ENCODE results near the gene CDH4. TPM values are rescaled to one million over a fixed set of nuclear protein-coding genes. Genes with fewer than 3 reads are reported as not detected.

CDH4 gene
- total RNA-seq, 2 donors from 2014 or later = not detected

DNA sequence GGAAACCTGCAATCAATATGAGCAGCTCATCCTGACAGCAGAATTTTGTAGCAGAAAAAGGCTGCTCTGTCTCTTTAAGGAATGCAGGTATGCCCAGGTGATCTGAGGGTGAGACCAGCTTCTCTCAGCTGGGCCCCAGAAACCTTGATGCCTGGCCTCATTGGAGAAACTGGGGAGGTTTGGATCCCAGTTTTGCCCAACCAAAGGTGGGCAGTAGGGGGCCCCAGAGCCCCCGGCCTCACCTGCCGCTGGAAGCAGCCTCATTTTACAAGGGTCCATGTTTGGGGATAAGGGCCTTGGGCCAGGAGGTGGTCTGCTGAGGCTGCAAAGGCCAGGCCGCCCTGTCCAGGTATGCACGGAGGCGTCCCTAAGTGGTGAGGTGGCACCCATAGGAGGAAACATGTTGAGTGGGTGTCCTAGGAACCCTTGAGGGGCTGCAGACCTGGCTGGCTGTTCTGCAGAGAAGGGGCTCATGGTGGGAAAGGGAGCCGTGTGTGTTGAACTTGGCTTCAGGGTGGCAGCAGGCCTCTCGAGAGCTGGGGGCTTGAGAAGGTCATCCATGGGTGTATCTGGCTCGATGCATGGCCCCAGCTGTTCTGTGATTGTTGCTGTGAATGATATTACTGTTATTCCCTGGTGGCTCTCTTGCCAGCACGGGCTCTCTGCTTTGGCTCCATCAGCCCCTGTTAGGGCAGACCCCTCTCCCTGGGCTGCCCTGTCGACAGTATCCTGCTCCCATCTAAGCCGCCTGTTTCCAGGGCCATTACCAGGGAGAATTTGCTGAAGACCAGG is 208.4 kb downstream of the CDH4 start:
- Histone ChIP-seq H3K36me3 (no peaks in the 10 kb centered on the region), H3K27ac (no peak overlapping the region), H3K27me3 (replicated peaks; ENCODE audit: insufficient read depth) (no peaks in the 10 kb centered on the region), H3K9me3 (no peaks in the 10 kb centered on the region), H3K4me1 (ENCODE audit: control insufficient read depth in 1 of 2, low read depth in 2 of 2) (no peaks in the 10 kb centered on the region), H3K4me3 (no peak overlapping the region)
- TF ChIP-seq, protein P1, sequence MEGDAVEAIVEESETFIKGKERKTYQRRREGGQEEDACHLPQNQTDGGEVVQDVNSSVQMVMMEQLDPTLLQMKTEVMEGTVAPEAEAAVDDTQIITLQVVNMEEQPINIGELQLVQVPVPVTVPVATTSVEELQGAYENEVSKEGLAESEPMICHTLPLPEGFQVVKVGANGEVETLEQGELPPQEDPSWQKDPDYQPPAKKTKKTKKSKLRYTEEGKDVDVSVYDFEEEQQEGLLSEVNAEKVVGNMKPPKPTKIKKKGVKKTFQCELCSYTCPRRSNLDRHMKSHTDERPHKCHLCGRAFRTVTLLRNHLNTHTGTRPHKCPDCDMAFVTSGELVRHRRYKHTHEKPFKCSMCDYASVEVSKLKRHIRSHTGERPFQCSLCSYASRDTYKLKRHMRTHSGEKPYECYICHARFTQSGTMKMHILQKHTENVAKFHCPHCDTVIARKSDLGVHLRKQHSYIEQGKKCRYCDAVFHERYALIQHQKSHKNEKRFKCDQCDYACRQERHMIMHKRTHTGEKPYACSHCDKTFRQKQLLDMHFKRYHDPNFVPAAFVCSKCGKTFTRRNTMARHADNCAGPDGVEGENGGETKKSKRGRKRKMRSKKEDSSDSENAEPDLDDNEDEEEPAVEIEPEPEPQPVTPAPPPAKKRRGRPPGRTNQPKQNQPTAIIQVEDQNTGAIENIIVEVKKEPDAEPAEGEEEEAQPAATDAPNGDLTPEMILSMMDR (IDR thresholded peaks at IDR 0.05) = no peak
- DNase-seq (ENCODE audit: low spot score) = no peak
- no peak for ATAC-seq (ENCODE audit: insufficient number of reproducible peaks, low FRiP score, low read depth)

DNA sequence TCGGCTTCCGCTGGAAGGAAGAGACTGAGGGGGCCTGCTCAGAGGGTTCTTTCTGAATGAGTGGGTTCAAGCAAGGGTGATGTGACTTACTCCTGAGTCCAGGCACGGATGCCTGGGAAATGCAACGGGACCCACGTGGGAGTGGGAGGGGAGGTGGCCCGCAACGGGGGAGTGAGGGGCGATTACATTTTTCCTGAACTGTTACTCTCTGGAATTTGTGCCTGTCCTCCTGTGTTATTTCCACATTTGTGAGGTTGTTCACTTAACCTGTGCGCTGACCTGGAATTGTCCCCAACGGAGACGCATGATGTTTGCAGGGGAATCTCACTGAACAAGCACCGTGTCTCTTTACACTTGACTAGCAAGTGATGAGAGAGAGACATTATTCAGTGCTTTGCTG is 209.4 kb downstream of the CDH4 start:
- no peak for DNase-seq (ENCODE audit: low spot score)
- Histone ChIP-seq H3K27ac (no peak overlapping the region), H3K27me3 (replicated peaks; ENCODE audit: insufficient read depth) (no peaks in the 10 kb centered on the region), H3K9me3 (no peaks in the 10 kb centered on the region), H3K36me3 (no peaks in the 10 kb centered on the region), H3K4me1 (ENCODE audit: control insufficient read depth in 1 of 2, low read depth in 2 of 2) (no peaks in the 10 kb centered on the region), H3K4me3 (no peak overlapping the region)
- ATAC-seq (ENCODE audit: insufficient number of reproducible peaks, low FRiP score, low read depth) = no peak
- TF ChIP-seq, protein P1 (IDR thresholded peaks at IDR 0.05) = no peak

DNA sequence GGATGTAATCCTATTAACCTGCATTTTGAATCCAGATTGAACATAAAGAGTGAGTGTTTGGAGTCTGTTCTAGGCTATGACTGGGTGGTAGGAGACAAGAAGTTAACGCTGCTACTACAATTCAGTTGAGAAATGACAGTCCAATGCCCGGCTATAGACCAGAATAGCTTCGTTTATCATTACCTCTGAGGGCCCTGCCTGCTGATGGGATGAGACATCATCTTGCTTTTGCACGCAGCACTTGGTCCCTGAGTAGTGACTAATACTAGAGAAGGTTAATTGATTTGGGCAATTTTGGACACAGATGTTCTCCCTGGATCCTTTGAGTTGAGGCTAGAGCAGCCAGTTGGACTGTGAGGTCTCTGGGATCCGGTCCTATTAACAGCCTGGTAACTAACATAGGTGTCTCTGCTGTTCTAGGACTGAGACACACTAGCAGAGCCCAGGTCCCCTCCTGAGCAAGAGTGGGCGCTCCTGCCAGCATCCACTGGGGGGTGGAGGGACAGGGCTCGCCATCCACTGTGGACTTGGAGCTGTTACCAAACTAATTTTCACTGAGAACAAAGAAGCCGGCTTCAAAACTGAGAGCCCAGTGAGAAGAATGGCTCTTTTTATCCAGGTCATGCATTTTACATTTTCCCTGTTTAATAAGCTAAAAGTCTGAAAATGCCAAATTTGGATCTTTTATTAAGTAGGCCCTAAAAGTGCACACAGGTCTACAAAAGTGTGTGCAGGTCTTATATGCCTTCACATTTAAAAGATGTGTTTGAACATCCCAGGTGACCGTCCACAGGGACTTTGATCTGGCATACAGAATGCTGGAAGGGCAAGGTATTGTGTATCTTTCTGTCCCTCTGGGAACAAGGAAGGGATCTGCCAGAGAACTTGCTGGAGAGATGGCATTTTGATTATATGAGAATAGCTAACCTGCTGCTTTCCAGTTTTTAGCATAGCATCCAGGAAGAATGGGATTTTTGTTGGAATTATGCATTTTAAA is 212.5 kb downstream of the CDH4 start:
- Histone ChIP-seq H3K27ac (no peak overlapping the region), H3K36me3 (no peaks in the 10 kb centered on the region), H3K4me1 (ENCODE audit: control insufficient read depth in 1 of 2, low read depth in 2 of 2) (no peaks in the 10 kb centered on the region), H3K4me3 (no peak overlapping the region), H3K27me3 (replicated peaks; ENCODE audit: insufficient read depth) (no peaks in the 10 kb centered on the region), H3K9me3 (peaks cover 2% of the 10 kb centered on the region)
- no peak for DNase-seq (ENCODE audit: low spot score)
- ATAC-seq (ENCODE audit: insufficient number of reproducible peaks, low FRiP score, low read depth) = no peak
- TF ChIP-seq, protein P1 (IDR thresholded peaks at IDR 0.05) = no peak

DNA sequence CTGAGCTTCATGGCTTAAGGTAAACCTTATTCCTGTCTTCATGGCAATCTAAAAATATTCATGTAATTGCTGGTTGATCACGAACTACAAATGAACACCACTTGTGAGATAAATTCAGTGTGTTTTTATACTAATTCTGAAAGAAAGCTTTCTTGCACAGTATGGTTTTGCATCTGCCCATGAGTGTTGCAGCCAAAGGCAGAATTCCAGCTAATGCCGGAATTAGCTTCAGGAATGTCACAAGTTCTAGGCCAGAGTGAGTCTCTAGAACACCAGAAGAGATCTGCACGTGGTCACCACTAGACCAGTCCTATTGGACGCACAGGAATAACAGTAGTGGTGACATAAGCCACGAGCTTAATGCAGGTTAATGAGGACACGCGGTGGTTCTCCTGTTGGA is 223.7 kb downstream of the CDH4 start:
- H3K27me3 ChIP-seq (replicated peaks; ENCODE audit: insufficient read depth) = no peaks in the 10 kb centered on the region
- no peaks in the 10 kb centered on the region for H3K36me3 ChIP-seq
- H3K27ac ChIP-seq = no peak overlapping the region
- no peaks in the 10 kb centered on the region for H3K9me3 ChIP-seq
- DNase-seq (ENCODE audit: low spot score) = no peak
- TF ChIP-seq, protein P1 (IDR thresholded peaks at IDR 0.05) = no peak
- no peak overlapping the region for H3K4me3 ChIP-seq
- ATAC-seq (ENCODE audit: insufficient number of reproducible peaks, low FRiP score, low read depth) = no peak
- H3K4me1 ChIP-seq (ENCODE audit: control insufficient read depth in 1 of 2, low read depth in 2 of 2) = no peaks in the 10 kb centered on the region

DNA sequence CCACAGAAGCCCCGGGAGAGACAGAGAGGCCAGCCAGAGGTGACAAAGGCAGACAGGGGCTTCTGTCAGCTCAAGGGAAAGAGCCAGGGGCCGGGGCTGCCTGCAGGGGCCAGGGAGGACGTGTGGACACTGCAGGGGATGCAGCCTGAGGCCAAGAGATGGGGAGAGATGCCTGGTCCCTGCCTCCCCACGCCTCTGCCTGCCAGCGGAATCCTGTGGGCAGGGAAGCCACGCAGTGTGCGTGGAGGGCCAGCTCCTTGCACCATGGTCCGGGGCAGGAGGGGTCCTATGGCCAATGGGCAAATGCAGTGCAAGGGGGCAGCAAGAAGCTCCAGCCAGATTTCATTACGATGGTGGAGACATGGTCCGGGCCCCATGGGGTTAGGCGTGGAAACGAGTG is 224.9 kb downstream of the CDH4 start:
- H3K36me3 ChIP-seq = no peaks in the 10 kb centered on the region
- TF ChIP-seq, protein P1 (IDR thresholded peaks at IDR 0.05) = no peak
- H3K27ac ChIP-seq = no peak overlapping the region
- no peaks in the 10 kb centered on the region for H3K9me3 ChIP-seq
- DNase-seq (ENCODE audit: low spot score) (no peak), ATAC-seq (ENCODE audit: insufficient number of reproducible peaks, low FRiP score, low read depth) (no peak)
- H3K4me1 ChIP-seq (ENCODE audit: control insufficient read depth in 1 of 2, low read depth in 2 of 2) = no peaks in the 10 kb centered on the region
- H3K4me3 ChIP-seq = no peak overlapping the region
- H3K27me3 ChIP-seq (replicated peaks; ENCODE audit: insufficient read depth) = no peaks in the 10 kb centered on the region
